HG02852 (cell line): Measurements from ENCODE around the gene VSIG8.
"Not testable (repeated sequence)": the region's sequence is repeated elsewhere in the genome, so short reads cannot be mapped to it uniquely, and the experiment has no call there.

Experiments used
- ATAC-seq: cut with Tn5 transposase; IDR thresholded peaks from one replicate; pipeline ENCODE4 v1.9.1; 2021; ENCODE audit warnings: mild to moderate bottlenecking, moderate library complexity; ENCODE audit not compliant: unreplicated experiment

VSIG8 gene

GRCh38 chr1:159862557-159862956 lies at the start of gene VSIG8:
TSS of gene VSIG8 (minus strand) at chr1:159862657. CDS start at chr1:159862521, 136 bp downstream.
- no peak for ATAC-seq

- no peak for ATAC-seq
These were observed 49.0 kb upstream of the VSIG8 start for GRCh38 chr1:159911326-159912070.

GRCh38 chr1:159908031-159908940 lies 45.8 kb upstream of the VSIG8 start:
- no peak for ATAC-seq

- ATAC-seq, result no peak
These were observed 44.5 kb upstream of the VSIG8 start for GRCh38 chr1:159906960-159907359.

GRCh38 chr1:159904036-159904435 lies 41.6 kb upstream of the VSIG8 start:
- ATAC-seq, result not testable (repeated sequence)

- no peak for ATAC-seq
These were observed 40.1 kb upstream of the VSIG8 start for GRCh38 chr1:159902541-159902940.

- ATAC-seq, result no peak
These were observed 38.4 kb upstream of the VSIG8 start for GRCh38 chr1:159900755-159901360.

- no peak for ATAC-seq
These were observed 37.7 kb upstream of the VSIG8 start, which contains the start of gene CFAP45 for GRCh38 chr1:159900086-159900680. TSS of gene CFAP45 (minus strand) at chr1:159900165. CDS start at chr1:159900098, 67 bp downstream.

GRCh38 chr1:159899634-159900033 lies 37.2 kb upstream of the VSIG8 start:
- not testable (repeated sequence) for ATAC-seq

GRCh38 chr1:159898527-159898926 lies 36.1 kb upstream of the VSIG8 start:
- ATAC-seq, result no peak

- no peak for ATAC-seq
These were observed 35.5 kb upstream of the VSIG8 start for GRCh38 chr1:159897962-159898361.

GRCh38 chr1:159896546-159896930 lies 34.1 kb upstream of the VSIG8 start:
- ATAC-seq, result no peak

- no peak for ATAC-seq
These were observed 33.5 kb upstream of the VSIG8 start for GRCh38 chr1:159895836-159896545.

- no peak for ATAC-seq
These were observed 32.8 kb upstream of the VSIG8 start for GRCh38 chr1:159895286-159895685.

- ATAC-seq, result no peak
These were observed 30.5 kb upstream of the VSIG8 start for GRCh38 chr1:159892944-159893343.

GRCh38 chr1:159891275-159892157 lies 29.1 kb upstream of the VSIG8 start:
- no peak for ATAC-seq

- ATAC-seq, result no peak
These were observed 27.9 kb upstream of the VSIG8 start for GRCh38 chr1:159890390-159890789.

- peak; percentile 89 for ATAC-seq
These were observed 27.4 kb upstream of the VSIG8 start for GRCh38 chr1:159889821-159890252.

GRCh38 chr1:159889202-159889601 lies 26.7 kb upstream of the VSIG8 start:
- ATAC-seq, result no peak
